ENCODE measurements around the gene GJC2. TPM values are rescaled to one million over a fixed set of nuclear protein-coding genes. Genes with fewer than 3 reads are reported as not detected.

Gene GJC2
- total RNA-seq, 1 experiment from 2014 or later = 1.6 TPM

DNA sequence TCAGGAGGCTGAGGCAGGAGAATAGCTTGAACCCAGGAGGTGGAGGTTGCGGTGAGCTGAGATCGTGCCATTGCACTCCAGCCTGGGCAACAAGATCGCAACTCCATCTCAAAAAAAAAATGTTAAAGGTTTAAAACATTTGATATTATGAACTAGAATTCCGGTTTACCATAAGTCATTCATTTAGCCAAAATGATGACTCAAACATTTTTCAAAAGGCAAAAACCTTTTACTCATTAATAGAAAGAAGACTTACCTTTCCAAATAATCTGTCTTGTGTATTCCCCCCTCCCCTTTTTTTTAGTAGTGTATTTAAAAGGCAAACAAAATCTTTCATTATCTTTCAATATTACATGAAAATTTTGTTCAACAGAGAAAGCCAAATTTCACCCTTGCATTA, 32.4 kb upstream of the GJC2 start:
- DNase-seq = no peak
- no peak overlapping the region for H3K4me2 ChIP-seq (ENCODE audit: insufficient read depth, insufficient read length, low read length)
- no peak overlapping the region for H2BK5ac ChIP-seq (ENCODE audit: insufficient read length, low read length)
- H3K9me3 Mint-ChIP-seq = peaks cover 34 to 42% of the 10 kb centered on the region in 2 experiments
- no peak overlapping the region for H3K4me3 Mint-ChIP-seq
- no peak overlapping the region for H2BK120ac ChIP-seq (ENCODE audit: low read depth, low read length, poor library complexity, severe bottlenecking)
- no peak overlapping the region for H2AFZ ChIP-seq (ENCODE audit: low read length)
- no peak overlapping the region for H3T11ph ChIP-seq (ENCODE audit: low read length)
- no peaks in the 10 kb centered on the region for H3K79me1 ChIP-seq (ENCODE audit: insufficient read depth, low read depth, low read length, poor library complexity, severe bottlenecking)
- no peaks in the 10 kb centered on the region for H3K9me3 ChIP-seq (ENCODE audit: control insufficient read depth, low read depth, low read length)
- H3K23ac ChIP-seq (ENCODE audit: insufficient read length, low read depth, low read length) = no peak overlapping the region
- H2BK12ac ChIP-seq (ENCODE audit: insufficient read length, low read depth, low read length) = no peak overlapping the region
- H3K4me1 ChIP-seq (ENCODE audit: insufficient read depth, low read length) = no peaks in the 10 kb centered on the region
- no peak overlapping the region for H4K8ac ChIP-seq (replicated peaks; ENCODE audit: insufficient read length, low read depth, low read length)
- H2BK15ac ChIP-seq (ENCODE audit: low read depth, low read length) = no peak overlapping the region
- H3K36me3 Mint-ChIP-seq (ENCODE audit: insufficient read depth in 1 of 3, low read depth in 3 of 3) = peaks cover 7 to 9% (median 7%) of the 10 kb centered on the region in 3 experiments; a peak in 6 of 7 replicates
- H3K14ac ChIP-seq (ENCODE audit: insufficient read depth, low read length) = no peak overlapping the region
- H3K23me2 ChIP-seq (ENCODE audit: insufficient read length, low read depth, low read length, poor library complexity, severe bottlenecking) = no peaks in the 10 kb centered on the region
- H3K27me3 Mint-ChIP-seq (ENCODE audit: low read depth) = peaks cover 10% of the 10 kb centered on the region
- no peaks in the 10 kb centered on the region for H4K20me1 ChIP-seq (ENCODE audit: control insufficient read depth, insufficient read depth, insufficient read length)
- WGBS (ENCODE audit: extremely low coverage, insufficient read length, low lambda C conversion rate) = no CpG with 5 or more reads among the region's 4 CpGs
- H3K27me3 ChIP-seq (ENCODE audit: insufficient read depth, low read length) = no peaks in the 10 kb centered on the region
- H3K4me1 Mint-ChIP-seq = 0 out of 4 replicates have a peak, but pooled peaks cover 0 to 3% of the 10 kb centered on the region in 2 experiments
- H3K56ac ChIP-seq (ENCODE audit: insufficient read length, low read depth, low read length) = no peak overlapping the region
- H3K18ac ChIP-seq (ENCODE audit: insufficient read length, low read depth, low read length) = no peak overlapping the region
- H2AK5ac ChIP-seq (ENCODE audit: insufficient read length, low read length) = no peak overlapping the region
- H4K5ac ChIP-seq (ENCODE audit: insufficient read length, low read depth, low read length) = no peak overlapping the region
- no peak overlapping the region for H2BK20ac ChIP-seq (ENCODE audit: low read depth, low read length, poor library complexity, severe bottlenecking)
- no peak overlapping the region for H3K27ac Mint-ChIP-seq
- H3K4ac ChIP-seq (ENCODE audit: low read depth, low read length) = no peak overlapping the region
- no peak overlapping the region for H3K9ac ChIP-seq (ENCODE audit: extremely low read depth, insufficient read length, low read length)
- no peak overlapping the region for H4K91ac ChIP-seq (ENCODE audit: insufficient read length, low read depth, low read length)
- no peaks in the 10 kb centered on the region for H3K79me2 ChIP-seq (ENCODE audit: insufficient read depth, low read length)
- no peak overlapping the region for H3K27ac ChIP-seq (ENCODE audit: insufficient read length, low read depth, low read length)
- TF ChIP-seq CTCF (conservative IDR thresholded peaks at IDR 0.05) = no peak

Data from H9 (cell line).